SH-SY5Y (cell line): ENCODE measurements around the gene RTN4.

Experiments used
- GATA2 ChIP-seq: IDR thresholded peaks from 2 replicates; pipeline ENCODE4 v1.6.1; 2011; ENCODE audit warnings: mild to moderate bottlenecking, low read depth, low read length
- GATA3 ChIP-seq: IDR thresholded peaks from 2 replicates; pipeline ENCODE4 v1.6.1; 2011; ENCODE audit warnings: low read depth, mild to moderate bottlenecking, low read length, moderate library complexity

GRCh38 chr2:54997826-54998225, 52.4 kb downstream of the RTN4 start:
- no peak for TF ChIP-seq GATA2
- no peak for TF ChIP-seq GATA3
